SHP77 treated with DMSO at 0.1 percent for 48 hours (cell line): ENCODE measurements around the gene FNTB.
A peak's percentile ranks its signal among the peaks of the same experiment; 100 is the strongest.

Experiments
- DNase-seq: peaks from one replicate; lab custom pipeline; 2025; lab: John Stamatoyannopoulos, UW

FNTB gene, protein sequence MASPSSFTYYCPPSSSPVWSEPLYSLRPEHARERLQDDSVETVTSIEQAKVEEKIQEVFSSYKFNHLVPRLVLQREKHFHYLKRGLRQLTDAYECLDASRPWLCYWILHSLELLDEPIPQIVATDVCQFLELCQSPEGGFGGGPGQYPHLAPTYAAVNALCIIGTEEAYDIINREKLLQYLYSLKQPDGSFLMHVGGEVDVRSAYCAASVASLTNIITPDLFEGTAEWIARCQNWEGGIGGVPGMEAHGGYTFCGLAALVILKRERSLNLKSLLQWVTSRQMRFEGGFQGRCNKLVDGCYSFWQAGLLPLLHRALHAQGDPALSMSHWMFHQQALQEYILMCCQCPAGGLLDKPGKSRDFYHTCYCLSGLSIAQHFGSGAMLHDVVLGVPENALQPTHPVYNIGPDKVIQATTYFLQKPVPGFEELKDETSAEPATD

DNA sequence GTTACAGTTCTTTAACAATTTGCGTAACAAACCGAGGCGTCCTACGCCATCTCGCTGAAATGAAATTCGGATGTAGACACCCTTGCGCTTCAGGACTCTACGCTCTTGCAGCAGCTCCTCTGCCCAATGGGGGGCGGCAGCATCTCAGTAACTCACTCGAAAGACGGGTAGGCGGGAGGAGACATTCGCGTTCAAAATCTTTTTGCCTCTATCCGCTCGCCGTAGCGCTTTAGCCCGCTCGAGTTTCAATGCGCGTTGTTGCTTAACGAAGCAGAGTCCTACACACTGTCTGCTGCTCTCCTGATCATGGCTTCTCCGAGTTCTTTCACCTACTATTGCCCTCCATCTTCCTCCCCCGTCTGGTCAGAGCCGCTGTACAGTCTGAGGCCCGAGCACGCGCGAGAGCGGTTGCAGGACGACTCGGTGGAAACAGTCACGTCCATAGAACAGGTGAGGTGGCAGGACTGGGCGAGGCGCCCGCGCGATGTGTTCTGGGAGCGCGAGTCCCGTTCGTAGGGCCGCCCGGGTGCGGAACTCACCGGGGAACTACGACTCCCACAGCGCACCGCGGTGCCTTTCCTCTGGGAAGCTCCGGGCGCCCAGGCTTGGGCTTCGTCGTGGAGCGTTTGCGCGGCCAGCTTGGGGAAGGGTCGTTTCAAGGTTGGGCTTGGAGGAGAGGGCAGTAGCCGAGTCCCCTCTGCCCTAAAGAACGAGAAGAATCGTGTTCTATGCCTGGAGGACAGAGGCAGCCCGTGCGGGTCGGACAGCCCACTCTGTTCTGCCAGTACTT is at the start of gene FNTB:
FNTB (plus strand) TSS at position 248 of the 790 bp plus-strand sequence; CDS start at position 307, 59 bp downstream.
- peak; percentile 96 for DNase-seq

DNA sequence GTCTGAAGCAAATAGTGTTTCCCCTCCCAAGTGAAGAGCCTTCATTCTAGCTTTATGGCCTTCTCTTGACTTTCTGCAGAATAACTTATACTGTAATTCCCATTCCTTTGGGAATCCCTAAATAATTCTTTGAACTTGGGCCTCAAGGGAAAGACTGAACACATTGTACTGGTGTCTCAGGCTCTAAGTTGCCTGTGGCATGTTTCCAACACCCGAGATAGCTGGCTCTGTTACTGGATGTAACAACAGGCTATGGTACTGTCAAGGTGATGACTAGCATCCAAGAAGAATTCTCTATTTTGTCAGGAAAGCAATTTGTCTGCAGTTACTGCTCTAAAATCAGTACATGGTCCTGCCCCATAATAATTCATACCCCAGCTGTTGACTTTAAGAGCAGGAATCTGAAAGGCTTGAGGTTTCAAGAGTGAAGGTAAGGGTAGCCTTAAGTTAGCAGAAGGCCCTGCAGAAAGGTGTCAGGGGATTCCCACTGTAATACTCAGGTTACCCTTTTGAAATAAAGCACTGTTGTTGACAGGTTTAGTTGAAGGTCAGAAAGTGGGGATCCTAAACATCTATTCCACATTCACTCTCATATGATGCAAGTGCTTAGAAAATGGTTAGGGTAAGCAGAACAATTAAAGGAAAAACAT is 49.4 kb upstream of the FNTB start:
- DNase-seq = no peak

DNA sequence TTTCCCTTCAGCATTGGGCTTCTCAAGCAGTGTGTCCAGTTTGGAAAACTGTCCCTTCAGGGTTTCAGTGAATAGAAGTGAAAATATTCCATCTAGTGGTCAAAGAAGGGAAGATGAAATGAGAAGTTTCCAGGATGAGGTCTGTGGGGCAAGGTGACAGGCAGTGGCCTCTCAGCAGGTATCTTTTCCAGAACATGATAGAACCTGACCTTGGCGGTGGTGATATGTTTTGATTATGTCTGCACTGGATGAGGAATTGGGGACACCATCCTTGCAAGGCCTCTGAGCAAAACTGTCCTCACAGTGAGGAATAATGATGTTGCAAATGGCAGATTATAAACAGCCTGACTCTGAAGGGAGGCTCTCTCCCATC is 48.9 kb upstream of the FNTB start:
- no peak for DNase-seq

DNA sequence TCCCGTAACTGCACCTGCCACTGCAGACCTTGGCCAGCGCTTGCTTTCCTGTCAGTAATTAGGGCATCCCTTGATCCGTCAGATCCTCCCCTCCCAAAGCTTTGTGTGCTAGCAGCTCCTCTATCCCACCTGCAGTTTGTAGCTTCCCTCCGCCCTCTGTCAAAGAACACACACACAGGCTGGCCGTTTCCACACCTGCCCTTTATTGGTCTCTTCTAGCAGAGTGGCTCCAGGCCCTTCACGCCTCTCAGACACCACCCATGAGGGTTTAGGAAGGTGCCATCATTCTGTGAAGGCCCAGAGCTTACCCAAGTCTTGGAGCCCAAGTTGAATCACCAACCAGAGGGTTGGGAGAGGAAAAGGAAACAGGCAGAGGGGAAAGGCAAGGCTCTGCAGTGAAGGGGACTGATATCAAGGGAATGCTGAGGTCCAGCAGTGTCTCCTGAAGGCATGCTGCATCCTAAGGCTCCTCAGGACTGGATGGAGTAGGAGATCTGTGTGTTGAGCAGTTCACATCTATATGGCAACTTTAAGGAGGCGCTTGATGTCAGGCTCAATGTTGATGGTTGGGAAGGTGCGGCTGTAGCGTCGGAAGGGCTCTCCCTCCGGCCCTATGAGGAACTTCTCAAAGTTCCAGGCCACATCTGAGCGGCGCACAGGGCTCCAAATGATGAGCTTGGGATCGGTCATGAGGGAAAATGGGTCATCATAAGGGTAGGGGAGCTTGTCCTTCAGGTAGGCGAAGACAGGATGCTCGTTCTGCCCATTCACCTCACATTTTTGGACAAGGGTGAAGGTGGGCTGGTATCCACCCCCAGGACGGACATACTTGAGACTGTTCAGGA is 47.5 kb upstream of the FNTB start:
- peak; percentile 80 for DNase-seq

DNA sequence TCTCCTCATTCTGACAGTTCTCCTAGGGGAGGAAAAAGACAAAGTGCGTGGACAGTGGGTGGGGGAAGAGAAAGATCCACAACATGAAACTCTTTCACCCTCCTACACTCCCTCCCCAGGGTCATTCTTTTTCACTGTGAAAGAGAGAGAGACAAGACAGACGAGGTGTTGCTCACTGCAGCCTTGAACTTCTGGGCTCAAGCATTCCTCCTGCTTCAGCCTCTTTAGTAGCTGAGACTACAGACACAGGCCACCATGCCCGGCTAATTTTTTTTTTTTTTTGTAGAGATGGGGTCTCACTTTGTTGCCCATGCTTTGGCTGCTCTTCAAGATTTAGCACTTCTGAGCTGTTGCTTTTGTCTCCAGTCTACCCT is 46.9 kb upstream of the FNTB start:
- no peak for DNase-seq

DNA sequence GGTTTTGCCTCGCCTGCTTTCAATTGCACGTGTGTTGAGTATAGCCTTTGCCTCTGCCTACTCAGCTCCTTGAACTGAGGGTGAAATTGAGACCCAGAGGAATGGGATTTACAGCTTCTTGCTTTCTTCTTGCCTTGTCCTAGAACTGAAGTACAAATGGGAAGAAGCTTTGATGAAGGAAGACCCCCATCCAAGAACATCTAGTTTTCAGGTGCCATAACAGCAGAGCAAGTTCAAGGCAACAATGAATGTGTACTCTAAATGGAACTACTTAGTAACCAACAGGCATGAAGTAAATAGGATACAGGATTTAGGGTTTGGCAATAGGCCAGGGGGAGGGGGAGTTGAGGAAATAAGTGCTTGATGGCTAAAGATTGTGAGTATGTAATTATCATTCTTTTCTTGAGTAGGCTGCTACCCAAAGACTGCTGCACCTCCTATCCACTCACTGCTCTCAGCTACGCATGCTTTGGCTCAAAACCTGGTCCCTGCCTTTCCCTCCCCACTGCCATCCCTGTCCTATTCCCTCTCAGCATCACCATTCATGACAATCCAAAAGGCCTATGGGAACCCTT is 46.3 kb upstream of the FNTB start:
- DNase-seq = no peak

DNA sequence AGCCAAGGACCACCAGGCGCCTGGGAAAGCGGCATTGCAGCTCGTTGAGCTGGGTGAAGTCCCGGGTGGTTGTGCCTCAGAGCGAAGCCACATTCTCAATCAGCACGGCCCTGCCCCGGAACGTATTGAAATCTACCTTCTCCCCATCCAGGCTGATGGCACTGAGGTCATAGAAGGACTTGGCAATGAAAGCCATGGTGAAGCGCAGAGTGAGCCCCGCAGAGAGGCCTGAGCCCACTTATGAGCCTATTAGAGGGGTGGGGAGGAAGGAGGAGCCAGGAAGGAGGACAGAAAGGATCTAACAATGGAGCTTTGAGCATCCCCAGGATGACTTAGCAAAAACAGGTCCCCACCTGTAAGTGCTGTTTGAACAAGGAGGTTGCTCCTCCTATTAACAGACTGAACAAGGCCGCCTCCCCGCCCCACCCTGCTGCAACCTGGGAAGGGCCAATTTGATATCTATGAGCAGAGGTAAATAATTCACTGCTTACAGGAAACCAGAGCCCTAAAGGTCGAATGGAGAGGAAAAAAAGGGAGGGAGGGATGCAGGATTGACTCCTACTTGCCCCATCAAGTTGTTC is 44.1 kb upstream of the FNTB start, which contains the start of gene GPX2:
GPX2 (minus strand) TSS at position 215 of the 581 bp plus-strand sequence; CDS start at position 196, 19 bp downstream.
- DNase-seq = peak; percentile 91

DNA sequence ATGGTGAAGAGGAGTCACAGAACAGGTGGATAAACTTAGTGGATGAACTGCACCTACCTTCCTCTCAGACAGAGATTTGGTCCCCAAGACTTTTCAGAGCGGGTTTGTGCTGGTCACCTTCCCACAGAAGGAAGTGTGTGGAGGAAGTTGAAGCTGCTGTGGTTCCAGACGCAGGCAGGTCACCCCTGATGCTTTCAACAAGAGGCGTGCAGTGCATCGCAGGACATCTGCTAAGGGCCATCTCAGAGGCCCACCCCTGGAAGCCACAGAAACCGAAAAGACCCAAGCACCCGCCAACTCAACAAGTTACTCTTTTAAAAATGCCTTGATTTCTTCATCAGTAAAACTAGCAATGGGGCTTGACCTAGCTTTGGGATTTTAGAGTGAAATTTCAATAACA is 43.1 kb upstream of the FNTB start:
- no peak for DNase-seq

DNA sequence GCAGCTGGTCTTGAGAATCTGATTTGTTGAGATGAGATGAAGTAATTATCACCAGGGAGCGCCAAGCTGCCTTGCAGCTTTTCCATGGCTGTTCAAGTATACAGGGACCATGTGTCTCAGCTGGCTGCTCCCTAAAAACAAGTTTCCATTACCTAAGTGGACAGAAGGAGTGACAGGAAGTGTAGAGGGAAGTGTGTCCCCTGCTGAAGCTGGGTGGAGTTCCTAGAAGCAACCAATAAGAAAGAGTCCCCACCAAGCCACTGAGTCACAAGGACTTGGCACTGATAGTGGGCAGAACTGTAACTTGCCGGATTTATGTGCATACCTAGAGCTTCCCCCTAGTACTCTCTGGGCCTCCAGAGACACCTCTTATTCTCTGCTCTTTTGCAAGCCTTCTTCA is 42.7 kb upstream of the FNTB start:
- no peak for DNase-seq

DNA sequence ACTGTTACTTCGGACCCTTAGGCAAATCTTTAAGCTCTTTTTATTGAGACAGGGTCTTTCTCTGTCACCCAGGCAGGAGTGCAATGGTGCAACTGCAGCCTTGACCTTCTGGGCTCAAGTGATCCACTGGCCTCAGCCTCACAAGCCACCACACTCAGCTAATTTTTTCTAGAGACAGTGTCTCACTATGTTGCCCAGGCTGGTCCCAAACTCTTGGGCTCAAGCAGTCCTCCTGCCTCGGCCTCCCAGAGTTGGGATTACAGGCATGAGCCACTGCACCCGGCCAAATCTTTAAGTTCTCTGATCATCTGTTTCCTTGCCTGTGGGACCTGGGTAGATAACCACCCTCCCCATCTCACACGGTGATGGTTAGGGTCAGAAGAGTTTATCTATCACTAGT is 41.8 kb upstream of the FNTB start:
- DNase-seq = no peak

DNA sequence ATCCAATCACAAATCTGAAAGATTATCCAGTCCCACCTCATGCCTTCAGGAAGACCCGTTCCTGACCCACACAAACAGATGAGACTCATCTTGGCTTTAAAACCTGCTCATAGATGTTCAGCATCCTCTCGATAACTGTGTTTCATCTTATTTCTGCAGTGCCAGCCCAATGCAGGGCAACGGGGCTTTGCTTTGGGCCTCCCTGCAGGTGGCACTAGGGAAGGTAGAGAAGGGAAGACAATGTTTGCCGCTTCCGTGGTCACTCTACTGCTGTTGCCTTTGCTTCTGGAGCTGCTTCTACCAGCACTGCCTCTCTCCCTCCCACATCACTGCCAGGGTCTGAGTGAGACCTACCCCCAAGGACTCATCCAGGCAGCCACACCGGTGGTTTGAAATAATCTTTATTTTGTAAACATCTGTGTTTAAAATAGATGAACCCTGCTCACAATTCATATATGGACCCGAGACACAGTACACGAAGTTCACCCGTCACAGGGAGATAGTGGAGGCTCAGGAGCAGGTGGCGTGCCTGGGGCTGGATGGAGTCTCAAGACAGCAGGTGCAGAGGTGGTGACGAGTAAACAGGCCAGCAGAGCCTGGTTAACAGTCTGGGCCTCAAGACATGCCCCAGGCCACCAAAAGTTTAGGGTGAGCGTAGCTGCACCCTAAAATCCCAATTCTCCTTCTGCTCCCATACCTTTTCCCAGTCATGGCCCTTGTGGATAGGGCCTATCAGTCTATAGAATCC is 41.1 kb upstream of the FNTB start:
- no peak for DNase-seq

DNA sequence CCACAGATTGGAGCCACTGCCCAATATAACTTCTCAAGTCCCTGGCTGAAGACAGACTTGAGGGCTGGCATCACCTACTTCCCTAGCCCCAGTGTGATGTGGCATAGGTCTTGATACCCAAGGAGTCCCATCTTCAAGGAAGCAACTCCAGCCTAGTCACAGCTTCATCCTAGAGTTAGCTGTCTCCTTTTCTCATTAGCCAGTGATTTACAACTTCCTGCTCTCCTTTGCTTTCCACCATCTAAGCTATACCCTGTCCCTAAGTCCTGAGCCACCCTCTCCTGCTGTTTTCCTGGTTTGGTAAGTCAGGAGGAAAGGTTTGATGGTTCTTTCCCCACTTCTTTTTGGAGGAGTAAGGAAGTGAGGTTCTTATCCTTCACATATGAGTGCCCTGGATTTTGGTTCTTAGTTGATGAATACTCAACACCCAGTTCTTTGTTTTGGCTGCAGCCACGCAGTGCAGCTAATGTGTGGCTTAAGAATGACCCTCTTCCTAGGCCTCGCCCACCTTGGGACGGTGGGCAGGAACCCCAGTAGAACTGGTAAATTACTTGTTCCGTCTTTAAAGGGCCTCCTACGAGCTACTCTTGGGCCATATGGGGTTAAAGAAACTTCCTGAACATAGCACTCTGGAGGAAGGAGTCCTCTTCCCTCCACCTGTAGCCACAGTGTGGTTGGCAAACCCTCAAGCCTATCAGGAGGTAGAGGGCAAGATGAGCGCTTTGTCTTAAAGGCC is 40.2 kb upstream of the FNTB start:
- no peak for DNase-seq

DNA sequence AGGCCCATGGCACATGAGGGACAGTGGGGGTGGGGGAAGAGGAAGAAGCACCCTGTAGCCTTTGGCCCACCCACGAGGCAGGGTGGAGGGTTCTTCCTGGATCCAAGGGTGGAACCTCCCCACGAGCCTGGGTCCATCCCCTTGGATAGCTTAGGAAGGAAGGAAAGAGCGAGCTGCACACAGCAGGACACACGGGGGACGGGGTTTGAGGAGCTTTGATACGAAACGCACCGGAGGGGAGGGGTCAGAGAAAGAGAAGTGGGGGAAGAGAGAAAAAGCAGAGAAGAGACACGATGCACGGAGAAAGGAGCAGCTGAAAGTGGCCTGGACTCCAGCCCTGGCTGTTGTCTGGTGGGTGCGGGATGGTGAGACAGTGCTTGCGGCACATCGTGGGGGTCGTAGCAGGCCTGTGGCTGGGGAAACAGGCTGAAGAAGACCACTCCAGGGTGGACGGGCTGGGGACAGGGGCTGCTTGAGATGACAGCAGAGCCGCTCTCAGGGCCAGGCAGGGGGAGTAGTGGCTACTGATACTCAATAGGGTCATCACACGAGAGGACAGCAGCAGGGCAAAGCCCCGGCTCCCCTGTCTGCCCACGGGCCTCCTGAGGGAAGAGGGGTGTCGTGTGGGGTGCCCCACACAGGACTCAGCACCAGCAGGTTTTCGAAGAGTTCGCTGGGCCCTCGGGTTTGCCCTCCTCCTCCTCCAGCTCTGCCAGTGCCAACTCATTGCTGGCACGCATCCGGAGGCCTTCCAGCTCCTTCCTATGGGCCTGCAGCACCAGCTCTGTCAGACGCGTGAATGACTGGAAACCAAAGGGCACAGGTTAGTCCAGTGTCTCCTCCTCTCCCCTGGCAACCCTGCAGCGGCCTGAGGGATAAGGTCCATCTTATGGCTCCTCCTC is 38.7 kb upstream of the FNTB start:
- no peak for DNase-seq

DNA sequence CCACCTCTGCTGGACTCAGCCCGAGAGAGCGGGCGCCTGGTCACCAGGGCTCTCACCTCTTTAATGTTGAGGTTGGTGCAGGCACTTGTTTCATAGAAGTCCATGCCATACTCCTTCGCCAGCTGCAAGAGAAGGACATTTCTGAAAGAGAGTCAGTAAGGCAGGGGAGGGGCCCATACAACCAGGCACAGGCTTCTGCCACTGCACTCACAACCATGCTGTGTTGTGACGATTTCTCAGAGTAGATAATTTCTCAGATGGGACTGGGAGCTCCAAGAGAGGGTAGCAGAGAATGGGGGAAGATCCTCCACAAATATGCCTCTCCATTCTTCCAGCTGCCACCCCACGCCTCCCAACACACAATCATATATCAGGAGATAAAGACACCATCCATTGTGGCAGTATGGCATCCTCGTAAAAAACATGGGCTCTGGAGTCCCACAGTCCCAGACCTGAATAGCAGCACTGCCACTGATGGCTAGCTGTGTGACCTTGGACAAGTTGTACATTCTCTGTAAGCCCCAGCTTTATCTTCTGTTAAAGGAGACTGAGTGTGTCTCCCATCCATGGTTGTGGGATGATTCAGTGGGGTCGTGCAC is 38.0 kb upstream of the FNTB start:
- no peak for DNase-seq

DNA sequence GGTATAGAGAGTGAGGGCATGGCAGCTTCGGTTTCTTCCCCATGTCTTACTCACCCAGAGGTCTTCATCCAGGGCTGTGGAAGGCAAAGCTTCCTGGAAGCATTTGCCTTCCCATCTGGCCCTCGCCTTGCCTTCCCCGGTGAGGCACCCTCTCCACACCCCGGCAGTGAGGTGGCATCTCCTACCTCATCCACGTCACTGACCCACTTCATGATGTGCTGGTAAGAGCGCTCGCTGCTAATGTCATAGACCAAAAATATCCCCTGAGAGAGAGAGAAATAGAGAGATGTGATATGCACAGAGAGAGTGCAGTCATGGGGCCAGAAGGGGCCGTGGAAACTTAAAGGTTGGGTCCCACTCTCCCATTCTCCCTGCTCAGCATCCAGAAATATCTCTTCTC is 35.8 kb upstream of the FNTB start:
- DNase-seq = no peak

DNA sequence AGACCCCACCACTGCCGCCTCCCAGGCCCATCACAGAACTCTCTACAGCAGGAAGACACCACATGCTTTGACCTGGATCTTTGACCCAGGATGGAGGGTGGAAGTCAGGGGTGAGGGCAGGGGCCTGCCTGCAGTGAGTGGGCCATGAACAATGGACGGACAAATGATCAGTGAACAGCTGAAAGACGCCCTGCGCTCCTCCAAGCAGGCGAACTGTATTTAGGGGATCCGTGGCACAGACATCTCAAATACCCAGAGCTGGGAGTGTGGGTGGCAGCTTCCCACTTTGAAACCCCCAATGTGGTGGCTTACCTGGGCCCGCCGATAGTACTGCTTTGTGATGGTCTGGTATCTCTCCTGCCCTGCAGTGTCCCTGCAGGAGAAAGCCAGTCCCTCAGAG is 35.4 kb upstream of the FNTB start:
- no peak for DNase-seq

DNA sequence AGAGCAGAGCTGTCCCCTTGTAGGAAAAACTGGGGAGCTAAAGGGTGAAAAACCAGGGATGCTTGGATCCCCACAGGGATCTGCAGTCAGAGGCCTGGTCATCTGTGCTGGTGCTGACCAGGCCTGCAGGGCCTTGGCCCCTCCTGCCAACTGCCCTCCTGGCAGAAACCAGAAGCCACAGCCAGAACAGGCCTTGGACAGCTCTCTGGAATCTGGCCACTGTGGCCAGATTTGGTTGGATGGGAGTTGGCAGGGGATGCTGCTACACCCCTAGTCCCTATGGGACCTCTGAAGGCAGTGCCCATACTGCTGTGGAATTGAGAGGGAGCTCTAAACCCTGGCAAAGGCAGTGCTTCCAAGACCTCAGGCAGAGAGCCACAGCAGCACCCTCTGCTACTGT is 35.0 kb upstream of the FNTB start:
- DNase-seq = no peak
